K562 (cell line): ENCODE data around the gene RRBP1. TPM values are rescaled to one million over a fixed set of nuclear protein-coding genes. Genes with fewer than 3 reads are reported as not detected.

Experiments used
- RAD21 ChIP-seq, 2 experiments: fragments of 250-450 bp in 1 of 2; fragments of 450-650 bp in 1 of 2; sonication (Bioruptor Pico) in 1 of 2; formaldehyde crosslinking in 1 of 2; IDR thresholded peaks in 1 of 2; conservative IDR thresholded peaks in 1 of 2; 2 replicates each; pipeline versions ENCODE4 v1.4.0 to v1.8.0; 2020 to 2022; ENCODE audit warnings: mild to moderate bottlenecking in 2 of 2, moderate library complexity in 1 of 2
- RBM22 ChIP-seq: fragments of 200-400 bp; formaldehyde crosslinking; IDR thresholded peaks from 2 replicates; pipeline ENCODE4 v1.6.1; 2018; ENCODE audit warnings: low read length, low read depth; ENCODE audit not compliant: poor library complexity, severe bottlenecking
- REST ChIP-seq, 2 experiments: fragments of 450-650 bp; formaldehyde crosslinking in 1 of 2; IDR thresholded peaks; 2 replicates each; pipeline versions ENCODE4 v1.4.0 to v1.6.1; 2014 to 2020; ENCODE audit warnings: mild to moderate bottlenecking in 2 of 2, borderline replicate concordance in 1 of 2, low read depth in 1 of 2
- SMAD4 ChIP-seq: fragments of 250-450 bp; sonication (Bioruptor Pico); conservative IDR thresholded peaks from 2 replicates; pipeline ENCODE4 v1.8.0; 2021; ENCODE audit warnings: inconsistent platforms, mild to moderate bottlenecking, moderate library complexity
- polyA plus RNA-seq, 8 experiments: library from polyadenylated mRNA; depleted of rRNA in 4 of 8; stranded (reverse) in 5 of 8; unstranded in 3 of 8; fragments of >200 nt; fragmentation: Nextera tagmentation in 2 of 8; fragmentation: Illumina TruSeq in 1 of 8; extraction: Ambion mirVana in 2 of 8; extraction: Trizol in 1 of 8; gene quantifications; 2 replicates each; pipeline versions ENCODE4 v1.2.1 to v1.2.3, GENCODE V29; 2011 to 2014; ENCODE audit warnings: inconsistent platforms in 1 of 8, missing spikeins in 1 of 8
- total RNA-seq, 7 experiments: library from RNA; depleted of rRNA in 6 of 7; stranded (reverse); fragments of >200 nt in 6 of 7; fragmentation: Illumina TruSeq in 2 of 7; extraction: Trizol in 2 of 7; gene quantifications; 2 replicates each; pipeline versions ENCODE4 v1.2.1 to v1.2.3, GENCODE V29; 2011 to 2021; ENCODE audit warnings: low replicate concordance in 1 of 7

RRBP1 gene
- total and polyA plus RNA-seq, 9 of the 15 experiments (the other 6 are each of a cell fraction or from before 2014, with no cell fraction given): 0.84 to 32.0 (median 17.6) TPM

GRCh38 chr20:17611540-17612286 lies 70.3 kb downstream of the RRBP1 start (continued):
- TF ChIP-seq REST (IDR thresholded peaks at IDR 0.05; ENCODE audit: borderline replicate concordance): 0 out of 2 replicates have a peak, but pooled peaks have one; percentile 6
- no peak for TF ChIP-seq REST (CRISPR knock-in tag; IDR thresholded peaks at IDR 0.05; ENCODE audit: low read depth)
- peak in 1 of 2 experiments; percentile 39; a peak in 2 of 4 replicates for TF ChIP-seq RAD21 (CRISPR knock-in tag; conservative IDR thresholded peaks at IDR 0.05 in 1 of 2, IDR thresholded peaks at IDR 0.05 in 1 of 2)
- TF ChIP-seq SMAD4: no peak
- peak; percentile 74 for TF ChIP-seq RBM22
